Fibroblast of skin of left quadriceps (primary cell): ENCODE results near the gene PRDM11.
"Not testable (repeated sequence)": the region's sequence is repeated elsewhere in the genome, so short reads cannot be mapped to it uniquely, and the experiment has no call there.

Experiments used
- DNase-seq, 2 experiments: peaks; one replicate each; pipeline ENCODE4 v3.0.0-alpha.2; 2013; ENCODE audit warnings: low read depth in 2 of 2

PRDM11 gene

GRCh38 chr11:45232341-45233080 is 86.1 kb downstream of the PRDM11 start:
- DNase-seq = no peak

GRCh38 chr11:45233121-45233803 is 86.8 kb downstream of the PRDM11 start:
- no peak for DNase-seq

- DNase-seq = no peak
These were observed 87.3 kb downstream of the PRDM11 start for GRCh38 chr11:45233804-45234170.

- no peak for DNase-seq
These were observed 88.0 kb downstream of the PRDM11 start for GRCh38 chr11:45234306-45235006.

- DNase-seq = no peak
These were observed 91.4 kb downstream of the PRDM11 start for GRCh38 chr11:45237711-45238315.

GRCh38 chr11:45238724-45239123 is 92.3 kb downstream of the PRDM11 start:
- DNase-seq = no peak

GRCh38 chr11:45239733-45240132 is 93.3 kb downstream of the PRDM11 start:
- no peak for DNase-seq

- no peak for DNase-seq
These were observed 97.5 kb downstream of the PRDM11 start for GRCh38 chr11:45243967-45244366.

- no peak for DNase-seq
These were observed 99.0 kb downstream of the PRDM11 start for GRCh38 chr11:45245218-45246045.

GRCh38 chr11:45246241-45246640 is 99.8 kb downstream of the PRDM11 start:
- no peak for DNase-seq

GRCh38 chr11:45247433-45247832 is 101.0 kb downstream of the PRDM11 start:
- DNase-seq = no peak

- DNase-seq = no peak
These were observed 102.1 kb downstream of the PRDM11 start for GRCh38 chr11:45248501-45249011.

- DNase-seq = not testable (repeated sequence)
These were observed 102.9 kb downstream of the PRDM11 start for GRCh38 chr11:45249372-45249771.

- no peak for DNase-seq
These were observed 103.7 kb downstream of the PRDM11 start for GRCh38 chr11:45250035-45250718.

GRCh38 chr11:45252134-45252856 is 105.9 kb downstream of the PRDM11 start:
- DNase-seq = no peak

- DNase-seq = no peak
These were observed 106.4 kb downstream of the PRDM11 start for GRCh38 chr11:45252877-45253276.

GRCh38 chr11:45253640-45254039 is 107.2 kb downstream of the PRDM11 start:
- no peak for DNase-seq

GRCh38 chr11:45254070-45254469 is 107.6 kb downstream of the PRDM11 start:
- no peak for DNase-seq

- DNase-seq = no peak
These were observed 112.6 kb downstream of the PRDM11 start for GRCh38 chr11:45258982-45259530.

GRCh38 chr11:45259592-45259991 is 113.2 kb downstream of the PRDM11 start:
- no peak for DNase-seq
